H1 (cell line): ENCODE data around the gene PRDM5. TPM values are rescaled to one million over a fixed set of nuclear protein-coding genes. Genes with fewer than 3 reads are reported as not detected.

Experiments used
- E2F6 ChIP-seq: IDR thresholded peaks from 2 replicates; pipeline ENCODE4 v1.6.1; 2012; ENCODE audit warnings: inconsistent platforms
- KDM1A ChIP-seq: fragments of 200-600, 300-600 bp; sonication (generic); IDR thresholded peaks from 2 replicates; pipeline ENCODE4 v1.7.1; 2016; ENCODE audit warnings: mild to moderate bottlenecking, low read length, borderline replicate concordance
- KDM5A ChIP-seq: fragments of 200-600 bp; IDR thresholded peaks from 2 replicates; pipeline ENCODE4 v1.7.1; 2012; ENCODE audit warnings: mild to moderate bottlenecking, low read length, inconsistent platforms, mixed read lengths
- MAFK ChIP-seq: IDR thresholded peaks from 2 replicates; pipeline ENCODE4 v1.6.1; 2012; ENCODE audit warnings: low read depth, mild to moderate bottlenecking, improper control_type of control experiment, low read length
- RAD21 ChIP-seq, 2 experiments: IDR thresholded peaks in 1 of 2; conservative IDR thresholded peaks in 1 of 2; 2 replicates each; pipeline ENCODE4 v1.6.1; 2011; ENCODE audit warnings: low read depth in 2 of 2, low read length in 2 of 2, improper control_type of control experiment in 1 of 2, inconsistent platforms in 1 of 2, mild to moderate bottlenecking in 1 of 2, moderate library complexity in 1 of 2
- polyA plus RNA-seq, 7 experiments: library from polyadenylated mRNA; depleted of rRNA in 3 of 7; stranded (reverse) in 5 of 7; unstranded in 2 of 7; fragments of >200 nt in 5 of 7; fragments of 200-250 nt in 2 of 7; gene quantifications; 1 replicate in 5 of 7; 2 replicates in 1 of 7; 4 replicates in 1 of 7; pipeline versions ENCODE4 v1.2.1 to v1.2.3, GENCODE V29; 2011 to 2013; ENCODE audit warnings: missing spikeins in 2 of 7, mixed read lengths in 2 of 7
- total RNA-seq: library from RNA; stranded (reverse); fragmentation: NEBNext Ultra II Directional; extraction: Animal tissue kit (Norgen Biotek cat#: 25700); gene quantifications from 2 replicates; pipeline ENCODE4 v1.2.1, GENCODE V29; 2021

Gene PRDM5
- total and polyA plus RNA-seq, 2 of the 8 experiments (the other 6 are each of a cell fraction or from before 2014, with no cell fraction given) = 8.2 to 23.4 TPM

DNA sequence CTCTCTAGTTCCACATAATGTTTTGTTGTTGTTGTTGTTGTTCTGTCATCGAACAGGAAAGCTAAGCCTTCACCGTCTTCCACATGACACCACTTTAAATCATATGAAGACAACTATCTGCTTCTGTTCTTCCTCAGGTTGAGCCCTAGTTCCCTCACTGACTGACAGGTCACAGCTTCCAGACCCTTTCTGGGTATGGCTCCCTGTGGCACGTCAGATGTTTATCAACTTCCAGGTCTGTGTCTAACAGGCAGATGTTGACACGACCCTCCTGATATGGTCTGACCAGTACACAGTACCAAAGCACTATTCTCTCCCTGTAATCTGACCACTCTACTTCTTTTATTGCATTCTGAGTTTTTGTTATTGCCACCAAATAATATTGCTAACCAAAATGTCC, 51.4 kb downstream of the PRDM5 start (continued):
- TF ChIP-seq RAD21 (IDR thresholded peaks at IDR 0.05 in 1 of 2, conservative IDR thresholded peaks at IDR 0.05 in 1 of 2; ENCODE audit: low read depth in 2 of 2, low read length in 2 of 2) = no peak
- TF ChIP-seq MAFK = no peak
- TF ChIP-seq KDM5A = no peak
- no peak for TF ChIP-seq KDM1A
- TF ChIP-seq E2F6 = no peak
